ENCODE results near the gene MSI2.

DNA sequence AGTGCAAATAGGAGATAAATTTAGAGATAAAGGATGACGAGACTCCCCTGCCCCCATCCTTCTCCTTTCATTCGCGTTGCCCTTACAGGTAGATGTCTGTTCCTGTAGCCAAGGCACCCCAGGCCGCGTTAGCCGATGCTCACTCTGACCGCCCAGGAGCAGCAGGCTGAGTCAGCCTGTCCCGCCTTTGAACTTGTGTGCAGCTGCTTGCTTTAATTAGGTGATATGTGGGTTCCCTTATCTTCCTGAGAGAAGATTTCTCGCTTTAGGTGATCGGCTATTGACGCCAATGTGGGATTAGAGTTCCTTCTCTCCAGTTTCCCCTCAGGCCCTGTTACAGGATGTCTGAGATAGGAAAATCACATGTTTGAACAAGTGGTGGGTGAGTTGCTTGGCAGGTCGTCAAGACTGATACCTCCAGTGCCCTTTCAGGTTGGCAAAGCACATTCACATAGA is 119.5 kb downstream of the MSI2 start:
- TF ChIP-seq TAF1 (IDR thresholded peaks at IDR 0.05; ENCODE audit: low read depth) (no peak), RAD21 (IDR thresholded peaks at IDR 0.05; ENCODE audit: low read depth) (no peak), TEAD4 (IDR thresholded peaks at IDR 0.05) (no peak), CEBPB (IDR thresholded peaks at IDR 0.05) (no peak), EP300 (IDR thresholded peaks at IDR 0.05; ENCODE audit: borderline replicate concordance) (no peak), FOXM1 (IDR thresholded peaks at IDR 0.05; ENCODE audit: borderline replicate concordance, low read depth) (no peak)
- TF ChIP-seq, protein P1, sequence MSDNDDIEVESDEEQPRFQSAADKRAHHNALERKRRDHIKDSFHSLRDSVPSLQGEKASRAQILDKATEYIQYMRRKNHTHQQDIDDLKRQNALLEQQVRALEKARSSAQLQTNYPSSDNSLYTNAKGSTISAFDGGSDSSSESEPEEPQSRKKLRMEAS (IDR thresholded peaks at IDR 0.05), result no peak

Measured in Ishikawa (cell line).